HepG2 (cell line): ENCODE data around the gene SLC23A2. TPM values are rescaled to one million over a fixed set of nuclear protein-coding genes. Genes with fewer than 3 reads are reported as not detected.
A peak's percentile ranks its signal among the peaks of the same experiment; 100 is the strongest.

Source experiments
- ARNTL ChIP-seq: sonication (generic); formaldehyde crosslinking; IDR thresholded peaks from 2 replicates; pipeline ENCODE4 v1.4.0; 2020; ENCODE audit warnings: mild to moderate bottlenecking, missing genetic modification reagents
- GPN1 ChIP-seq: sonication (generic); formaldehyde crosslinking; IDR thresholded peaks from 2 replicates; pipeline ENCODE4 v1.5.1; 2020; ENCODE audit warnings: missing genetic modification reagents, borderline replicate concordance
- HDAC6 ChIP-seq: fragments of 200-600 bp; sonication (generic); IDR thresholded peaks from 2 replicates; pipeline ENCODE4 v1.7.0; 2017; ENCODE audit warnings: mild to moderate bottlenecking, antibody characterized with exemption, low read length, low read depth
- HOXD1 ChIP-seq: sonication (generic); formaldehyde crosslinking; IDR thresholded peaks from 2 replicates; pipeline ENCODE4 v1.5.0; 2020; ENCODE audit warnings: missing genetic modification reagents
- JARID2 ChIP-seq: sonication (generic); formaldehyde crosslinking; IDR thresholded peaks from 2 replicates; pipeline ENCODE4 v1.8.1; 2023; ENCODE audit warnings: missing genetic modification reagents, inconsistent platforms; ENCODE audit not compliant: insufficient replicate concordance
- KAT8 ChIP-seq: IDR thresholded peaks from 2 replicates; pipeline ENCODE4 v1.6.1; 2016; ENCODE audit warnings: missing genetic modification reagents, missing compliant biosample characterization
- KDM1A ChIP-seq: IDR thresholded peaks from 2 replicates; pipeline ENCODE4 v1.6.1; 2016; ENCODE audit warnings: missing compliant biosample characterization
- MAFF ChIP-seq: IDR thresholded peaks from 2 replicates; pipeline ENCODE4 v1.6.1; 2011; ENCODE audit warnings: low read depth, low read length, improper control_type of control experiment
- MATR3 ChIP-seq: sonication (generic); formaldehyde crosslinking; IDR thresholded peaks from 2 replicates; pipeline ENCODE4 v1.4.0; 2020; ENCODE audit warnings: missing genetic modification reagents
- NFKB2 ChIP-seq: sonication (generic); formaldehyde crosslinking; IDR thresholded peaks from 2 replicates; pipeline ENCODE4 v1.4.0; 2020; ENCODE audit warnings: missing genetic modification reagents, borderline replicate concordance
- PHF21A ChIP-seq: sonication (generic); formaldehyde crosslinking; IDR thresholded peaks from 2 replicates; pipeline ENCODE4 v1.5.0; 2020; ENCODE audit warnings: mild to moderate bottlenecking, missing genetic modification reagents
- RARG ChIP-seq: sonication (generic); formaldehyde crosslinking; IDR thresholded peaks from 2 replicates; pipeline ENCODE4 v1.4.0; 2020; ENCODE audit warnings: low read depth, mild to moderate bottlenecking, missing genetic modification reagents
- TEAD3 ChIP-seq: optimal IDR thresholded peaks from 2 replicates; pipeline ENCODE3; 2016; ENCODE audit warnings: borderline replicate concordance
- TMF1 ChIP-seq: sonication (generic); formaldehyde crosslinking; IDR thresholded peaks from 2 replicates; pipeline ENCODE4 v1.8.1; 2022; ENCODE audit warnings: low read depth, missing genetic modification reagents
- ZBTB7A ChIP-seq: sonication (generic); formaldehyde crosslinking; IDR thresholded peaks from 2 replicates; pipeline ENCODE4 v1.8.0; 2022; ENCODE audit warnings: mild to moderate bottlenecking, missing genetic modification reagents
- ZFX ChIP-seq: sonication (generic); formaldehyde crosslinking; IDR thresholded peaks from 2 replicates; pipeline ENCODE4 v1.4.0; 2020; ENCODE audit warnings: mild to moderate bottlenecking, low read depth, missing genetic modification reagents, moderate library complexity
- ZNF143 ChIP-seq: sonication (generic); formaldehyde crosslinking; IDR thresholded peaks from 2 replicates; pipeline ENCODE4 v1.4.0; 2020; ENCODE audit warnings: missing genetic modification reagents
- ZNF296 ChIP-seq: sonication (generic); formaldehyde crosslinking; conservative IDR thresholded peaks from 2 replicates; pipeline ENCODE4 v1.5.0; 2020; ENCODE audit warnings: mild to moderate bottlenecking, missing genetic modification reagents
- ZNF343 ChIP-seq: sonication (generic); formaldehyde crosslinking; IDR thresholded peaks from 2 replicates; pipeline ENCODE4 v1.4.0; 2020; ENCODE audit warnings: mild to moderate bottlenecking, missing genetic modification reagents
- ZNF501 ChIP-seq: sonication (generic); formaldehyde crosslinking; IDR thresholded peaks from 2 replicates; pipeline ENCODE4 v1.5.1; 2020; ENCODE audit warnings: mild to moderate bottlenecking, moderate library complexity, missing genetic modification reagents
- ZNF564 ChIP-seq: sonication (generic); formaldehyde crosslinking; IDR thresholded peaks from 2 replicates; pipeline ENCODE4 v1.8.1; 2023; ENCODE audit warnings: mild to moderate bottlenecking, missing genetic modification reagents
- ZNF713 ChIP-seq: sonication (generic); formaldehyde crosslinking; IDR thresholded peaks from 2 replicates; pipeline ENCODE4 v1.4.0; 2020; ENCODE audit warnings: mild to moderate bottlenecking, missing genetic modification reagents
- ZNF841 ChIP-seq: sonication (generic); formaldehyde crosslinking; IDR thresholded peaks from 2 replicates; pipeline ENCODE4 v1.8.1; 2023; ENCODE audit warnings: missing genetic modification reagents, borderline replicate concordance
- ZNF883 ChIP-seq: sonication (generic); formaldehyde crosslinking; IDR thresholded peaks from 2 replicates; pipeline ENCODE4 v1.5.1; 2020; ENCODE audit warnings: mild to moderate bottlenecking, missing genetic modification reagents; ENCODE audit errors: not compliant biosample characterization
- polyA plus RNA-seq, 8 experiments: library from polyadenylated mRNA; depleted of rRNA in 3 of 8; stranded (reverse) in 7 of 8; unstranded in 1 of 8; fragments of >200 nt; fragmentation: Illumina TruSeq in 4 of 8; extraction: Trizol in 4 of 8; gene quantifications; 2 replicates each; pipeline versions ENCODE4 v1.2.1 to v1.2.3, GENCODE V29; 2011 to 2016; ENCODE audit warnings: low read depth in 4 of 8, missing spikeins in 1 of 8, mixed read lengths in 1 of 8; ENCODE audit not compliant: insufficient read depth in 1 of 8
- total RNA-seq, 5 experiments: library from RNA; depleted of rRNA; stranded (reverse); fragments of >200 nt; fragmentation: Illumina TruSeq; extraction: Trizol; gene quantifications; 2 replicates each; pipeline ENCODE4 v1.2.3, GENCODE V29; 2016; ENCODE audit warnings: low read depth in 1 of 5
- TF ChIP-seq, protein P1 (sequence below): IDR thresholded peaks from 2 replicates; pipeline ENCODE4 v1.6.1; 2012; ENCODE audit warnings: low read depth, low read length, improper control_type of control experiment
- TF ChIP-seq, protein P2 (sequence below): sonication (generic); formaldehyde crosslinking; IDR thresholded peaks from 2 replicates; pipeline ENCODE4 v1.4.0; 2020; ENCODE audit warnings: mild to moderate bottlenecking, missing genetic modification reagents
- TF ChIP-seq, protein P3 (sequence below): sonication (generic); formaldehyde crosslinking; IDR thresholded peaks from 2 replicates; pipeline ENCODE4 v1.5.0; 2020; ENCODE audit warnings: missing genetic modification reagents

The SLC23A2 gene
- total and polyA plus RNA-seq, 2 of the 13 experiments (the other 11 are each of a cell fraction or from before 2014, with no cell fraction given): 42.2 to 51.2 TPM

DNA sequence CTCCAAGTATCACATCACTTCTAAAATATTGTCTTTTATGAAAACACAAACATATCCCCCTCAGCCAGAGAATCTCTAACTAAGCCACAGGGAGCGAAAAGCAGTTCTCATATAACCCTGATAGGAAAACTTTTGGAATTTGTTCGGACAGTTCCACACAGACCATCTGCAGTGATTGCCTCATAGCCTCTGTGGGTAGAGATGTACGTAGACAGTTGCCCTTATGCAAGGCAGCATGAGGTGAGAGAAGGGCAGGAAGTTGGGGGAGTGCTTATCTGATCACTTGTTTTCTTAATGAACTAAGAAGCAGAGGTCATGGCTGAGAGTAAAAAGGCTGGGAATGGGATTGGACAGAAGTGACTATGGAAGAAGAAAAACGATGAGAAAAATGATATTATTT is 39.6 kb downstream of the SLC23A2 start (continued):
- TF ChIP-seq RARG (CRISPR knock-in tag) (no peak), ZFX (CRISPR knock-in tag) (peak; percentile 58; the same call in 1 of the 2 replicates), HDAC6 (no peak), PHF21A (CRISPR knock-in tag) (peak; percentile 100), NFKB2 (no peak), ZBTB7A (peak; percentile 48; the same call in 1 of the 2 replicates), JARID2 (CRISPR knock-in tag) (no peak), HOXD1 (CRISPR knock-in tag) (peak; percentile 68; the same call in 1 of the 2 replicates), TEAD3 (peak; percentile 95), GPN1 (no peak), KAT8 (CRISPR knock-in tag) (peak; percentile 89), ARNTL (CRISPR knock-in tag) (peak; percentile 92), ZNF564 (no peak), ZNF713 (no peak), ZNF343 (no peak), TMF1 (CRISPR knock-in tag) (no peak), ZNF883 (CRISPR knock-in tag) (no peak), KDM1A (CRISPR knock-in tag) (peak; percentile 96), ZNF501 (CRISPR knock-in tag) (peak; percentile 49; the same call in 1 of the 2 replicates), ZNF143 (CRISPR knock-in tag) (no peak), MATR3 (CRISPR knock-in tag) (no peak), ZNF841 (CRISPR knock-in tag) (no peak), MAFF (no peak), ZNF296 (CRISPR knock-in tag) (no peak)
- TF ChIP-seq, protein P1, sequence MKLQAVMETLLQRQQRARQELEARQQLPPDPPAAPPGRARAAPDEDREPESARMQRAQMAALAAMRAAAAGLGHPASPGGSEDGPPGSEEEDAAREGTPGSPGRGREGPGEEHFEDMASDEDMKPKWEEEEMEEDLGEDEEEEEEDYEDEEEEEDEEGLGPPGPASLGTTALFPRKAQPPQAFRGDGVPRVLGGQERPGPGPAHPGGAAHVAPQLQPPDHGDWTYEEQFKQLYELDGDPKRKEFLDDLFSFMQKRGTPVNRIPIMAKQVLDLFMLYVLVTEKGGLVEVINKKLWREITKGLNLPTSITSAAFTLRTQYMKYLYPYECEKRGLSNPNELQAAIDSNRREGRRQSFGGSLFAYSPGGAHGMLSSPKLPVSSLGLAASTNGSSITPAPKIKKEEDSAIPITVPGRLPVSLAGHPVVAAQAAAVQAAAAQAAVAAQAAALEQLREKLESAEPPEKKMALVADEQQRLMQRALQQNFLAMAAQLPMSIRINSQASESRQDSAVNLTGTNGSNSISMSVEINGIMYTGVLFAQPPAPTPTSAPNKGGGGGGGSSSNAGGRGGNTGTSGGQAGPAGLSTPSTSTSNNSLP: peak; percentile 82; the same call in 1 of the 2 replicates
- TF ChIP-seq, protein P2, sequence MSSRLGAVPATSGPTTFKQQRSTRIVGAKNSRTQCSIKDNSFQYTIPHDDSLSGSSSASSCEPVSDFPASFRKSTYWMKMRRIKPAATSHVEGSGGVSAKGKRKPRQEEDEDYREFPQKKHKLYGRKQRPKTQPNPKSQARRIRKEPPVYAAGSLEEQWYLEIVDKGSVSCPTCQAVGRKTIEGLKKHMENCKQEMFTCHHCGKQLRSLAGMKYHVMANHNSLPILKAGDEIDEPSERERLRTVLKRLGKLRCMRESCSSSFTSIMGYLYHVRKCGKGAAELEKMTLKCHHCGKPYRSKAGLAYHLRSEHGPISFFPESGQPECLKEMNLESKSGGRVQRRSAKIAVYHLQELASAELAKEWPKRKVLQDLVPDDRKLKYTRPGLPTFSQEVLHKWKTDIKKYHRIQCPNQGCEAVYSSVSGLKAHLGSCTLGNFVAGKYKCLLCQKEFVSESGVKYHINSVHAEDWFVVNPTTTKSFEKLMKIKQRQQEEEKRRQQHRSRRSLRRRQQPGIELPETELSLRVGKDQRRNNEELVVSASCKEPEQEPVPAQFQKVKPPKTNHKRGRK: no peak
- TF ChIP-seq, protein P3, sequence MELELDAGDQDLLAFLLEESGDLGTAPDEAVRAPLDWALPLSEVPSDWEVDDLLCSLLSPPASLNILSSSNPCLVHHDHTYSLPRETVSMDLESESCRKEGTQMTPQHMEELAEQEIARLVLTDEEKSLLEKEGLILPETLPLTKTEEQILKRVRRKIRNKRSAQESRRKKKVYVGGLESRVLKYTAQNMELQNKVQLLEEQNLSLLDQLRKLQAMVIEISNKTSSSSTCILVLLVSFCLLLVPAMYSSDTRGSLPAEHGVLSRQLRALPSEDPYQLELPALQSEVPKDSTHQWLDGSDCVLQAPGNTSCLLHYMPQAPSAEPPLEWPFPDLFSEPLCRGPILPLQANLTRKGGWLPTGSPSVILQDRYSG: no peak
